Measurements from ENCODE around the gene RFNG.

The RFNG gene

GRCh38 chr17:82051776-82052637, at the start of gene RFNG, which contains the start of gene GPS1:
RFNG (minus strand) TSS chr17:82051811; CDS start chr17:82051766, 45 bp downstream.
GPS1 (plus strand) TSS chr17:82051898; CDS start chr17:82051932, 34 bp downstream.
- peak; percentile 90 for DNase-seq

DNA sequence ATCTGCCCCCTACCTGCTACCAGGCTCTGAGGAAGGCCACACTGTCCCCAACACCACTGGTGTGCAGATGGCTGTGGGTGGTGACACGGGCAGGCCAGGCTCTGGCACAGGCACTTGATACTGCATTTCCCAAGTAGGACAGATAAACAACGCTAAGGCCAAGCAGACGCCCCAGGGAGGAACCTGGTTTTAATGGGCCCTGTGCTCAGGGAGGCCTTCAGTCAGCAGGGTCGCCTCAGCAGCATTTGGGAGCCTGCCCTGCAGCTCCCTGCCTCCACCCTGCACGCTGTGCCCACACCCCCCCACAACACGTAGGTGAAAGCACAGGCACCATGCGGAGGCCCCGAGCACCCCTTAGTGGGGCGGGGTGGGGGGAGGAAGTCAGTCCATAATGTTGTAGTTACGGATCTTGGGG, 49.7 kb upstream of the RFNG start:
- no peak for DNase-seq

DNA sequence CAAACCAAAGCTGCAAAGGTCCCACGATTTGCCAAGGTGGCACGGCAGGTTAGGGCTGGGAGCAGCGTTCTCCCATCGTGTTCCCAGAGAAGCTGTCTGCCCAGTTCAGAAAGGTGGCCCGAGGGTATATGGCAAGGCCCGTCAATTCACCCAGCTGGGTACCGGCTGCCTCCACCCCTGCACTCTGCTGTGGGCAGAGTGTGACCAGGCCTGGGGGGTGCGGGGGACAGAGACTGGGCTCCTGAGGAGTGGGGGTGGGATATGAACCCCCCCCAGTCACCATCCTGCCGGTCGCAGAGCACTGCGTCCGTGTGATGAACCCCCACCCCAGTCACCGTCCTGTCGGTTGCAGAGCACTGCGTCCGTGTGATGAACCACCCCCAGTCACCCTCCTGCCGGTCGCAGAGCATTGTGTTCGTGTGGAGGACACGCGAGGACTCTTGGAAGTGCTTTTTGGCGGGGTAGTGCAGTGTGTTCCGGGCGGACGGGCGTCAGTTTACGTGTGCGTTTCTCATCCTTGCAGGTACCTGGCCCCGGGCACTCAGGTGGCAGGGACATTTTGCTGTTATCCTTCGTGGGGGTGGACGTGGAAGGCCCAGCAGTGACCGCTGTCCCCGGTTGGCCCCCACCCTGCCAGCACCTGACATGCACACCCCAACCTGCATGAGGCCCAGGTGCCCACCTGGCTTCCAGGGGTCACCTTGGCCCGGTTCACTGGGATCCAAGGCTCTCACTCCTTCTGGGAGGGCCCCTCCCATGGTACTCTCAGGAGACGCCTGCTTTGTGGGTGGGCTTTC, 49.1 kb upstream of the RFNG start:
- DNase-seq = no peak

GRCh38 chr17:82098939-82099763, 47.5 kb upstream of the RFNG start:
- DNase-seq = no peak

DNA sequence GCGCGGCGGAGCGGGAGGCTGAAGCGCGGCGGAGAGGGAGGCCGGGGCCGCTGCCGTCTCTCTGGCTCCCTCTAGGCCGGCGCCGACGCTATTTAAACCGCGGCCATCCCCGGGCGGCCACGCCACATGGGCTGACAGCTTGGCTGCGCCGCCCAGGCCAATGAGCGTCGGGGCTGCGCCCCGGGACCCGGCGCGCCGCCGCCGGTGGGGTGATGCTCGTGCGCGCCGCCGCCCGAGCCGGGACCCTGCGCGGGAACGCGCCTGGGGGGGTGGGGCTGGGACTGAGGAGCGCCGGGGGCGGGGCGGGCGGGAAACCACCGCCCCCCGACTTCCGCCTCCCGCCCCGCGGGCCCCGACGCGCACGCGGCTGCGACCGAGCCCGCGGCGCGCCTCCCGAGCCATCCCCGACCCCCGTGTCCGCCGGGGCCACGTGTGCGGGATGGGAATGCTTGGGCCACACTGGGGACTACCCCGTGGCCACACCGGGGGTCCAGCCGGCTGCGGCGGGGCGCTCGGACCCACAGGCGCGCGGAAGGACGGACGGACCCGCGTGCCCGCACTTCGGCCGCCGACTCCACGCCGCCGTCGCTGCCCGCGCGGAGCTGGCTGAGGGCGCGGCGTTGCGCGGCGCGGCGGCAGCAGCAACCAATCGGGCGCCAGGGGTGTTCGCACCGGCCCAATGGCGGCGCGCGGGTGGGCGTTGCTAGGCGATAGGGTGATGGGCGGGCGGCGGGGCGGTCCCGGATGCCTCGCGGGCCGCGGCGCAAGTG, 46.7 kb upstream of the RFNG start, which contains the start of gene FASN:
FASN (minus strand) TSS at position 68 of the 770 bp plus-strand sequence. CDS start 1,791 bp downstream, outside the sequence.
- DNase-seq = peak; percentile 95

GRCh38 chr17:82097919-82098168, 46.2 kb upstream of the RFNG start:
- DNase-seq = no peak

- no peak for DNase-seq
These were observed 45.7 kb upstream of the RFNG start for GRCh38 chr17:82097184-82097918.

- DNase-seq = no peak
These were observed 45.1 kb upstream of the RFNG start for GRCh38 chr17:82096709-82097183.

DNA sequence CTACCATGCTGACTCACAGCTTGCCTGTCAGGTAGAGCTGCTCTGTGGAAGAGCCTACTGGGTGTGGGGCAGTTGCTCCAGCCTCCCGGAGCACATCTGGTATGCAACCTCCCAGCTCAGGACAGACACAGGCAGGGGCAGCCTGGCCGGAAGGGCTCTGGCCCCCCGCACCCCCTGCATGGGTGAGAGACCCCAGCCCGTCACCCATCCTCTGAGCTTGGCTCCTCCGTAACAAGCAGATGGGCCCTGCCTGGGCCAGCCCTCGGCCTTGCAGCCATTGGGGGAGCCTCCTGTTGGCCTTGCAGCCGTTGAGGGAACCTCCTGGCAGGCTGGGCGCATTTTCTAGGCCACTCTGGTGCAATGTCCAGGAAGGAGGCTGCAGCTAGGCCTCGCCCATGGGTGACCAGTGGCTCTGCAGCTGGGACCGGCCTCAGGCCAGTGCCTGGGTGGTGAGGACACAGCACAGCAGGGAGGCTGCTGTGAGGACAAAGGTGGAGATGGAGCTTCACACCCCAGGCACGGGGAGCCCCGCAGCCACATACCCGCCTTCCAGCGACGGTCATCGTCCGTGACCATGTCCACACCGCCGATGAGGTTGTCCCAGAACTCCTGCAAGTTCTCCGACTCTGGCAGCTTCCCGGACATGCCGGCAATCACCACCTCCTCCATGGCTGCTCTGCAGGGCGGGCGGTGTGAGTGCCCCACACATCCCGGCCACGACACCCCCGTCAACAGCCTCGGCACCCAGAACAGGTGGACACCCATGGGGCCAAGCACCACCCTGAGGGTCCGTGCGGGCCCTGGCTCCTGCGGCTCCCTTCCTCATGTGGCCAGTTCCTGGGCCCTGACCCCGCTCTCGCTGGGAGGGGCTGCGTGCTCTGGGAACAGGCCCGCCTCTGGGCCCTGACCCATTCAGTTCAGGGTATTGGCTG, 44.4 kb upstream of the RFNG start:
- no peak for DNase-seq

GRCh38 chr17:82094931-82095776, 43.5 kb upstream of the RFNG start:
- no peak for DNase-seq

DNA sequence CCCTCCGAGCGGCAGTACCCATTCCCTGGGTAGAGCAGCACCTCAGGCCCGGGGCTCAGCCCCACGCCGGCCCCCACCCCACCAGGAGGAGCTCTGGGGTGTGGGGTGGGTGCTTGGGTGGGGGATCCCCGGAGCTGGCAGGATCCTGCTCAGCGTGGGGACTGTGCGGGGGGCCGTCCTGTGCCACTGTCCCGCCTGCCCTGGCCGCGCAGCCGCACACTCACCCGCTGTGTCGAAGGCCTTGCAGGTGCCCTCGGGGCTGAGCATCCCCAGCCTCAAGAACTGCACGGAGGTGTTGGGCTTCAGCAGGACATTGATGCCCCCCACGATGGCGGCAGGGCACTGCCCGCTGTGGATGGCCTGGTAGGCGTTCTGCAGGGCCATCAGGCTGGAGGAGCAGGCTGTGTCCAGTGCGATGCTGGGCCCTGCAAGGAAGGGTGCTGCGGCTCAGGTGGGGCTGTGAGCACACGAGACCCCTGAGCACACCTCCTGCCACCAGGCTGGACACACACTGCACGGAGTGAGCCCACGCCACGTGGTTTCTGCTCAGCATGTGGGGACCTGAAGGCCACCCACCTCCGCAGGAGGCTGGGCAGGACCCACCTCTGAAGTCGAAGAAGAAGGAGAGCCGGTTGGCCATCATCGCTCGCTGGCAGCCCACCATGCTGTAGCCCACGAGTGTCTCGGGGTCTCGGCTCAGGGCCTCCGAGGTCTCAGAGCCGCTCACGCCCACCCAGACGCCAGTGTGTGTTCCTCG, 41.6 kb upstream of the RFNG start:
- no peak for DNase-seq

- no peak for DNase-seq
These were observed 41.0 kb upstream of the RFNG start for GRCh38 chr17:82092628-82092994.

- DNase-seq = no peak
These were observed 40.5 kb upstream of the RFNG start for GRCh38 chr17:82092094-82092586.

DNA sequence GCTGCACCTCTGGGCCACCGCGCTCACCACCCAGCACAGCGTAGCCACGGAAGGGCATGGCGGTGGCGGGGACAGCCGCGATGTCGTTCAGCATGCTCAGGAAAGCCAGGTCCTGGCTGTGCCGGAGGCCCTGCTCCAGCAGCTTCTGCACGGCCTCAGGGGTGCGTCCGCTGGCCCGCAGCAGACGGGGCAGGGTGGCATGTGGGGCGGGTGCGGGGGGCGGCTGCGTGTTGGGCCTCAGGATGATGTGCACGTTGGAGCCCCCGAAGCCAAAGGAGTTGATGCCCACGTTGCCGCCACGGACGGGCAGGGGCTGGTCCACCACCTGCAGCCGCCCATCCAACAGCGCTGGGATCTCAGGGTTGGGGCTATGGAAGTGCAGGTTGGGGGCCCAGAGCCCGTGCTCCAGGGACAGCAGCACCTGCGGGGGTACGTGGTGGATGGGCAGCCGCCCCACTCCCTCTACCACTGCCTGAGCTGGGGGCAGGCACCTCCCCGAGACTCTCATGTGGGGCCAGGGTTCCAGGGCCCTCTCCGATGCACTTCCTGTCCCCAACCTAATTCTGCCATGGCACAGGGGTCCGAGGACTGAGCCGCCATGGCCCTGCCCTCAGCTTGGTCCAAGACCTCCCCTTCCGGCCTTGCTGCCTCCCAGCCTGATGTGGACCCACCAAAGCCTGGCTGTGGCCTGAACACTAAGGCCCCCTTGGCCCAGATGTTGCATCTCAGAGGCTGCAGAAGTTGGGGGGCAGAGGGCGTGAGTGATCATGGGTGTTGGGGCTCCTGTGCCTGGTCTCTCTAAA, 39.9 kb upstream of the RFNG start:
- DNase-seq = no peak

DNA sequence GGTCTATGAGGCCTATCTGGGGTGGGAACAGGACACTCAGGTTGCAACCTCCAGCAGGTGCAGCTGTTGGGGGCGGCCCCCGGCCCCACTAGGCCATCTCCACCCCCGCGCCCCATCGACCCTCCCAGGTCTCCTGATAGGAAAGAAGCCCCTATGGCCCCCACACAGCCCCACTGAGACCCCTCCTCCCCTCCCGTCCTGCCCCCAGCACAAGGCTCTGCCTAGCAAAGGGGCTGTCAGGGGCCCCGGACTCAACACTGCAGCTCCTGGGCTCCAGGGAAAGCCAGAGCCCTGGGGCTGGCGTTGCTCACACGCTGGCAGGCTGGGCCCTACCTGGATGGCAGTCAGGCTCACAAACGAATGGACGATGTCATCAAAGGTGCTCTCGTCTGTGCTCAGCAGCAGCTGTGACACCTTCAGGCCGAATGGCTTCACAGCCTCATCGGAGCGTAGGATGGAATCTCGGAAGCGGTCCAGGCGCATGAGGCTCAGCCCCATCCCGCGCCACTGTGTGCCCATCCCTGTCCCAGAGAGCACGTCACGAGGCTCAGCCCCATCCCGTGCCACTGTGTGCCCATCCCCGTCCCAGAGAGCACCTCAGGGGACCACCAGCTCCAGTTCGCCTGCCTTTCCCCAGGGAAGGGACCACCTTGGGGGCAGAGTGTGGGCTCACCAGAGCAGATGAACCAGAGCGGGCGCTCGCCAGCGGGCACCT, 39.1 kb upstream of the RFNG start:
- no peak for DNase-seq

DNA sequence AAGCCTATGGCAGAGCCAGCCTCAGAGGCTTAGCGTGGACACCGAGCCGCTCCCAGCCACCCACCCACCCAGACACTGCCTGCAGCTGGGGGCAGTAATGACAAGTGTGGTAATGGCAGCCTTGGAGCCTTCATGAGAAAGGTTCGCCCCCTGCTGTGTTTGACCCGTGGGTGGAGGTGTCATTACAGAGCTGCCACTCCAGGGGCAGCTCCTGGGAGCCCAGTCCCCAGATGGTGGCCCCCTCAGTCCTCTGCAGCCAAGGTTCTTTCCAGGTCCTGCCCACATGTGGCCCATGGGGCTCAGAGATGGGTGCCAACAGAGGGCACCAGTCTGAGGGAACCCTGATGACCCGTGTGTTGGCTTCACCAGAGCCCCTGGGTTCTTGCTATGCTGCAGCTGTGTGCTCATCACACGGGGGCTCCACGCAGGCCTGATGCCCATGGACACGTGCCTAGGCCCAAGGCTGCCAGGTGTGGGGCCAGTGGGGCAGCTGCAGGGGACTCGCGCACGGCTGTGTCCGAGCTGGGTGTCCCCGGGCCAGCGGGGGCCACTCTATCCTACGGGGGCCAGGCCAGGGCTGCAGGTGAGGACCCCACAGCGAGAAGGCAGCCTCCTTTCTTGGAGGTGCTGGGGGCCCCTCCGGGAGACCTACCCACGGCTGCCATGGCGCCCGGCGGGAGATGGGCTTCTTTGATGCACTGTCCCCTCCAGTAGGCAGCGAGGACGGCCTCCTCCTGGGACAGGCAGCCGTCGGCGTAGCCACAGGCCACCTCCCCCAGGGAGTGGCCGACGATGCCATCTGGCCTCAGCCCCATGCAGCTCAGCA, 38.3 kb upstream of the RFNG start:
- no peak for DNase-seq
